Measurements from ENCODE around the gene NAA16.

The NAA16 gene

GRCh38 chr13:41402691-41403511, 91.8 kb downstream of the NAA16 start:
- no peaks in the 10 kb centered on the region for H3K27me3 ChIP-seq
- H3K36me3 ChIP-seq: no peaks in the 10 kb centered on the region
- H3K4me1 ChIP-seq: no peaks in the 10 kb centered on the region
- H3K4me3 ChIP-seq (ENCODE audit: low read depth, low read length): no peak overlapping the region
- no peaks in the 10 kb centered on the region for H3K9me3 ChIP-seq
- no peak for DNase-seq
- TF ChIP-seq, protein P1, sequence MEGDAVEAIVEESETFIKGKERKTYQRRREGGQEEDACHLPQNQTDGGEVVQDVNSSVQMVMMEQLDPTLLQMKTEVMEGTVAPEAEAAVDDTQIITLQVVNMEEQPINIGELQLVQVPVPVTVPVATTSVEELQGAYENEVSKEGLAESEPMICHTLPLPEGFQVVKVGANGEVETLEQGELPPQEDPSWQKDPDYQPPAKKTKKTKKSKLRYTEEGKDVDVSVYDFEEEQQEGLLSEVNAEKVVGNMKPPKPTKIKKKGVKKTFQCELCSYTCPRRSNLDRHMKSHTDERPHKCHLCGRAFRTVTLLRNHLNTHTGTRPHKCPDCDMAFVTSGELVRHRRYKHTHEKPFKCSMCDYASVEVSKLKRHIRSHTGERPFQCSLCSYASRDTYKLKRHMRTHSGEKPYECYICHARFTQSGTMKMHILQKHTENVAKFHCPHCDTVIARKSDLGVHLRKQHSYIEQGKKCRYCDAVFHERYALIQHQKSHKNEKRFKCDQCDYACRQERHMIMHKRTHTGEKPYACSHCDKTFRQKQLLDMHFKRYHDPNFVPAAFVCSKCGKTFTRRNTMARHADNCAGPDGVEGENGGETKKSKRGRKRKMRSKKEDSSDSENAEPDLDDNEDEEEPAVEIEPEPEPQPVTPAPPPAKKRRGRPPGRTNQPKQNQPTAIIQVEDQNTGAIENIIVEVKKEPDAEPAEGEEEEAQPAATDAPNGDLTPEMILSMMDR (IDR thresholded peaks at IDR 0.05; ENCODE audit: low read depth, low read length): no peak

DNA sequence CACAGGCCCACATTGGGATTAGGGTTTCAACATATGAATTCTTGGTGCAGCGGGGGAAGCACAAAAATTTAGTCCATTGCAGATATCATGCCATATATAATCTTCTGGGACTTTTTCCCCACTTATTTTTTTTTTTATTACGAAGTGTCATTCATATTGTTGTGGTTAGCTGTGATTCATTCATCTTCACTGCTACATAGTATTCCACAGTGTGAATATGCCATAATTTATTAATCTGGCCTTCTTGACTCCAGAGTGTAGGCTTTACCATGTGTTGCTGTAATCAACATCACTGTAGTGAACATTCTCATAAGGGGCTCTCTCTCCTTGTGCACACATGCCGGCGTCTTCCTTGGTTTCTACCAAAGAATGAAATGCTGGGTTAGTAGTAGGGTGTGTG, 92.9 kb downstream of the NAA16 start:
- Histone ChIP-seq H3K4me3 (ENCODE audit: low read depth, low read length) (no peak overlapping the region), H3K4me1 (no peaks in the 10 kb centered on the region), H3K36me3 (no peaks in the 10 kb centered on the region), H3K27me3 (no peaks in the 10 kb centered on the region; the same call in 1 of the 2 replicates), H3K9me3 (no peaks in the 10 kb centered on the region)
- TF ChIP-seq, protein P1 (IDR thresholded peaks at IDR 0.05; ENCODE audit: low read depth, low read length): no peak
- DNase-seq: no peak

DNA sequence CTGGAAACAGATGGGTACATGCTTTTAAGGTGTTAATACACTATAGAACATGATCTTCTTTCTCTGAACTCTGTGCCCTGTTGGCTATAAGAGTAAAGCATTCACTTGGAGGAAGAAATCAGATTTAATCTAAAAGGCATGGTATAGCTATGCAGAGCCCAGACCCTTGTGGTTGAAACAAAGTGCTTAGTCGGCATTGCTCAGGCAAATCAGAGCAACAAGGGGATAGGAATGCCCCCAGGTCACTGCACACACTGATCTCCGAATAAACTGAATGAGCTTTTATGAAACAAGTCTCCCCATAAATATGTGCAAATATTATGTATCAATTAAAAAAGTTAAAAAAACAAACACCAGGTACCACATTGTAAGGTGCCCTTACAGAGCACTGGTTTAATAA, 94.3 kb downstream of the NAA16 start:
- TF ChIP-seq, protein P1 (IDR thresholded peaks at IDR 0.05; ENCODE audit: low read depth, low read length): no peak
- Histone ChIP-seq H3K4me1 (no peaks in the 10 kb centered on the region), H3K27me3 (no peaks in the 10 kb centered on the region; the same call in 1 of the 2 replicates), H3K36me3 (no peaks in the 10 kb centered on the region), H3K9me3 (no peaks in the 10 kb centered on the region), H3K4me3 (ENCODE audit: low read depth, low read length) (no peak overlapping the region)
- no peak for DNase-seq

DNA sequence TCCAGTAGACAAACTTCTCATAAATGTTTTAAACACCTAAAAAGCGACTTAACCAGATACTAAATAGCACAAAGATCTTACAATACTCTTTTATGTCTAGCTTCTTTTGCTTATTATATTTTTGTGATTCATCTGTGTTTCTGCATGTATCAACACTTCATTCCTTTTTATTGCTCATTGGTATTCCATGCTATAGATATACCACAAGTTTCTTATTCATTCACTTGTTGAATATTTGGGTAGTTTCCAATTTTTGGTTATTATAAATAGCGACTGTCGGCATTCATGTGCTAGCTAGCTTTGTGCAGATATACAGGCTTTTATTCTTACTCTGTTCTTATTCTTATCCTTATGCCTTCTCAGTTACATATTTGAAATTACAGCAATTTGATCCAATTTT, 96.3 kb downstream of the NAA16 start:
- TF ChIP-seq, protein P1 (IDR thresholded peaks at IDR 0.05; ENCODE audit: low read depth, low read length): no peak
- no peaks in the 10 kb centered on the region; the same call in 1 of the 2 replicates for H3K27me3 ChIP-seq
- DNase-seq: no peak
- no peaks in the 10 kb centered on the region for H3K9me3 ChIP-seq
- H3K36me3 ChIP-seq: no peaks in the 10 kb centered on the region
- H3K4me1 ChIP-seq: no peaks in the 10 kb centered on the region
- H3K4me3 ChIP-seq (ENCODE audit: low read depth, low read length): no peak overlapping the region

GRCh38 chr13:41408121-41408520, 97.1 kb downstream of the NAA16 start:
- Histone ChIP-seq H3K4me3 (ENCODE audit: low read depth, low read length) (no peak overlapping the region), H3K9me3 (no peaks in the 10 kb centered on the region), H3K27me3 (no peaks in the 10 kb centered on the region; the same call in 1 of the 2 replicates), H3K36me3 (no peaks in the 10 kb centered on the region), H3K4me1 (no peaks in the 10 kb centered on the region)
- no peak for DNase-seq
- TF ChIP-seq, protein P1 (IDR thresholded peaks at IDR 0.05; ENCODE audit: low read depth, low read length): no peak

GRCh38 chr13:41408746-41409145, 97.7 kb downstream of the NAA16 start:
- H3K27me3 ChIP-seq: no peaks in the 10 kb centered on the region; the same call in 1 of the 2 replicates
- H3K4me3 ChIP-seq (ENCODE audit: low read depth, low read length): no peak overlapping the region
- DNase-seq: no peak
- H3K36me3 ChIP-seq: no peaks in the 10 kb centered on the region
- no peaks in the 10 kb centered on the region for H3K4me1 ChIP-seq
- TF ChIP-seq, protein P1 (IDR thresholded peaks at IDR 0.05; ENCODE audit: low read depth, low read length): no peak
- H3K9me3 ChIP-seq: no peaks in the 10 kb centered on the region
